H1 (cell line): ENCODE results near the gene LECT2. TPM values are rescaled to one million over a fixed set of nuclear protein-coding genes. Genes with fewer than 3 reads are reported as not detected.

Experiments
- CTCF ChIA-PET: fragments of 300-600 bp; sonication (Branson Sonifier 250); formaldehyde crosslinking; loops from one replicate; lab custom pipeline; 2021; ENCODE audit not compliant: partially characterized antibody; lab: Charles Lee
- POLR2A ChIA-PET: fragments of 300-600 bp; sonication (Branson Sonifier 250); formaldehyde crosslinking; loops from one replicate; lab custom pipeline; 2021; ENCODE audit warnings: inconsistent platforms; ENCODE audit not compliant: partially characterized antibody; lab: Charles Lee
- DNase-seq, 2 experiments: peaks; one replicate each; pipeline versions ENCODE4 v3.0.0 to v3.0.0-alpha.2; 2010 to 2022; ENCODE audit warnings: low spot score in 2 of 2, low read depth in 1 of 2, mixed read lengths in 1 of 2
- FAIRE-seq: peaks from 2 replicates; lab custom pipeline; 2011; peaks lifted over from hg19 to GRCh38; lab: Jason Lieb, UNC
- H2AFZ ChIP-seq: 2 replicates; pipeline ENCODE4 v1.8.1; 2012; ENCODE audit warnings: low read length, inconsistent platforms
- H2AK5ac ChIP-seq: 2 replicates; pipeline ENCODE4 v1.6.1; 2013; ENCODE audit warnings: low read depth, low read length
- H2BK120ac ChIP-seq: replicated peaks from 2 replicates; pipeline ENCODE3; 2013; ENCODE audit warnings: low read depth, low read length, inconsistent platforms
- H2BK12ac ChIP-seq: 2 replicates; pipeline ENCODE4 v1.6.1; 2013; ENCODE audit warnings: low read depth, low read length
- H2BK15ac ChIP-seq: 2 replicates; pipeline ENCODE4 v1.6.1; 2013; ENCODE audit warnings: low read length
- H2BK20ac ChIP-seq: 2 replicates; pipeline ENCODE4 v1.6.1; 2013; ENCODE audit warnings: low read length
- H2BK5ac ChIP-seq: 2 replicates; pipeline ENCODE4 v1.6.1; 2013; ENCODE audit warnings: low read depth, low read length
- H3K14ac ChIP-seq: 2 replicates; pipeline ENCODE4 v1.6.1; 2013; ENCODE audit warnings: inconsistent platforms; ENCODE audit not compliant: insufficient read length
- H3K18ac ChIP-seq: 2 replicates; pipeline ENCODE4 v1.6.1; 2013; ENCODE audit warnings: low read length; ENCODE audit errors: extremely low read depth
- H3K23ac ChIP-seq: 2 replicates; pipeline ENCODE4 v1.6.1; 2013; ENCODE audit warnings: inconsistent platforms; ENCODE audit not compliant: insufficient read length
- H3K23me2 ChIP-seq: 2 replicates; pipeline ENCODE4 v1.6.1; 2013; ENCODE audit warnings: low read depth, low read length
- H3K27ac ChIP-seq: 2 replicates; pipeline ENCODE4 v1.6.1; 2011; ENCODE audit warnings: low read depth, low read length, inconsistent platforms
- H3K27me3 ChIP-seq, 4 experiments: replicated peaks in 1 of 4; 1 replicate in 1 of 4; 2 replicates in 3 of 4; pipeline versions ENCODE4 v1.6.1 to v1.8.1; 2011 to 2013; ENCODE audit warnings: low read length in 3 of 4, mild to moderate bottlenecking in 3 of 4, inconsistent platforms in 2 of 4, mixed read lengths in 2 of 4, moderate library complexity in 1 of 4; ENCODE audit not compliant: control insufficient read depth in 3 of 4, insufficient read depth in 3 of 4; ENCODE audit errors: extremely low read depth in 1 of 4
- H3K36me3 ChIP-seq, 4 experiments: 2 replicates each; pipeline versions ENCODE4 v1.6.1 to v1.8.1; 2011 to 2013; ENCODE audit warnings: mild to moderate bottlenecking in 4 of 4, low read length in 3 of 4, moderate library complexity in 2 of 4, control low read depth in 1 of 4, inconsistent platforms in 1 of 4; ENCODE audit not compliant: insufficient read depth in 4 of 4, control insufficient read depth in 2 of 4
- H3K4ac ChIP-seq: replicated peaks from 2 replicates; pipeline ENCODE3; 2013; ENCODE audit warnings: low read length, low read depth, mixed read lengths, inconsistent platforms; ENCODE audit not compliant: insufficient read length
- H3K4me1 ChIP-seq, 4 experiments: replicated peaks in 1 of 4; 1 replicate in 1 of 4; 2 replicates in 3 of 4; pipeline versions ENCODE4 v1.6.1 to v1.8.1; 2011 to 2013; ENCODE audit warnings: low read length in 3 of 4, inconsistent platforms in 2 of 4, mixed read lengths in 1 of 4; ENCODE audit not compliant: insufficient read depth in 4 of 4, control insufficient read depth in 3 of 4
- H3K4me2 ChIP-seq, 2 experiments: 2 replicates each; pipeline versions ENCODE4 v1.6.1 to v1.8.1; 2011 to 2013; ENCODE audit warnings: low read depth in 2 of 2, low read length in 2 of 2, control low read depth in 1 of 2, inconsistent platforms in 1 of 2, mild to moderate bottlenecking in 1 of 2; ENCODE audit not compliant: insufficient read depth in 1 of 2
- H3K4me3 ChIP-seq, 4 experiments: fragments of 200-600, 300-600 bp in 1 of 4; sonication (generic), shearing (Covaris generic), sonication (Bioruptor Twin) in 1 of 4; 2 replicates each; pipeline versions ENCODE4 v1.5.1 to v1.8.1; 2011 to 2016; ENCODE audit warnings: low read length in 4 of 4, low read depth in 3 of 4, control low read depth in 2 of 4, inconsistent platforms in 2 of 4, mild to moderate bottlenecking in 2 of 4, mixed read lengths in 1 of 4, moderate library complexity in 1 of 4; ENCODE audit not compliant: insufficient read depth in 2 of 4; ENCODE audit errors: extremely low read depth in 1 of 4
- H3K56ac ChIP-seq: replicated peaks from 2 replicates; pipeline ENCODE3; 2013; ENCODE audit warnings: low read depth, mild to moderate bottlenecking, mixed read lengths, low read length, inconsistent platforms; ENCODE audit not compliant: insufficient read length
- H3K79me1 ChIP-seq: 2 replicates; pipeline ENCODE4 v1.6.1; 2013; ENCODE audit warnings: low read depth, low read length, control low read depth
- H3K79me2 ChIP-seq, 2 experiments: 2 replicates each; pipeline versions ENCODE4 v1.6.1 to v1.8.1; 2012 to 2013; ENCODE audit warnings: low read length in 2 of 2, mild to moderate bottlenecking in 2 of 2, inconsistent platforms in 1 of 2; ENCODE audit not compliant: insufficient read depth in 2 of 2, control insufficient read depth in 1 of 2
- H3K9ac ChIP-seq, 4 experiments: replicated peaks in 1 of 4; 1 replicate in 1 of 4; 2 replicates in 3 of 4; pipeline versions ENCODE4 v1.6.1 to v1.8.1; 2011 to 2013; ENCODE audit warnings: low read depth in 3 of 4, low read length in 3 of 4, control low read depth in 2 of 4, mild to moderate bottlenecking in 2 of 4, moderate library complexity in 2 of 4, inconsistent platforms in 1 of 4; ENCODE audit errors: extremely low read depth in 1 of 4
- H3K9me3 ChIP-seq, 2 experiments: 2 replicates each; pipeline versions ENCODE4 v1.6.1 to v1.8.1; 2012 to 2013; ENCODE audit warnings: mild to moderate bottlenecking in 2 of 2, moderate library complexity in 2 of 2, control low read depth in 1 of 2, inconsistent platforms in 1 of 2, low read depth in 1 of 2, low read length in 1 of 2, mixed read lengths in 1 of 2; ENCODE audit not compliant: insufficient read depth in 2 of 2
- H4K20me1 ChIP-seq, 2 experiments: replicated peaks in 1 of 2; 2 replicates each; pipeline versions ENCODE3 to v1.8.1; 2011 to 2013; ENCODE audit warnings: inconsistent platforms in 2 of 2, low read length in 2 of 2, mild to moderate bottlenecking in 1 of 2; ENCODE audit not compliant: insufficient read depth in 2 of 2, control insufficient read depth in 1 of 2
- H4K5ac ChIP-seq: 2 replicates; pipeline ENCODE4 v1.6.1; 2013; ENCODE audit warnings: low read length, low read depth, mixed read lengths, inconsistent platforms; ENCODE audit not compliant: insufficient read length
- H4K8ac ChIP-seq: 2 replicates; pipeline ENCODE4 v1.8.0; 2013; ENCODE audit warnings: mild to moderate bottlenecking, moderate library complexity, low read length, inconsistent platforms; ENCODE audit not compliant: insufficient read depth; ENCODE audit errors: extremely low read depth
- H4K91ac ChIP-seq: replicated peaks from 2 replicates; pipeline ENCODE3; 2013; ENCODE audit warnings: low read length, mixed read lengths, inconsistent platforms; ENCODE audit not compliant: insufficient read length
- EZH2 ChIP-seq: fragments of 200-600 bp; sonication (generic); IDR thresholded peaks from 2 replicates; pipeline ENCODE4 v1.7.1; 2012; ENCODE audit warnings: low read depth, mild to moderate bottlenecking, moderate library complexity, low read length, inconsistent platforms; ENCODE audit not compliant: severe bottlenecking
- GABPA ChIP-seq: IDR thresholded peaks from 2 replicates; pipeline ENCODE4 v1.6.1; 2011; ENCODE audit warnings: mild to moderate bottlenecking, low read length, moderate library complexity, borderline replicate concordance; ENCODE audit not compliant: insufficient read depth
- KDM4A ChIP-seq: IDR thresholded peaks from one replicate; pipeline ENCODE4 v1.7.1; 2012; ENCODE audit warnings: low read depth, mild to moderate bottlenecking, moderate library complexity, low read length, inconsistent platforms; ENCODE audit not compliant: severe bottlenecking
- RBBP5 ChIP-seq: IDR thresholded peaks from 2 replicates; pipeline ENCODE4 v1.7.1; 2012; ENCODE audit warnings: low read depth, mild to moderate bottlenecking, inconsistent platforms, low read length, moderate library complexity, borderline replicate concordance
- RFX5 ChIP-seq: IDR thresholded peaks from 2 replicates; pipeline ENCODE4 v1.6.1; 2011; ENCODE audit warnings: low read depth, low read length, improper control_type of control experiment, borderline replicate concordance
- RNF2 ChIP-seq: fragments of 200-900, 300-1000 bp; sonication (generic); IDR thresholded peaks from 2 replicates; pipeline ENCODE4 v1.7.1; 2016; ENCODE audit warnings: borderline replicate concordance, low read depth, mild to moderate bottlenecking, antibody characterized with exemption, low read length; ENCODE audit not compliant: poor library complexity, severe bottlenecking; ENCODE audit errors: missing control alignments
- RXRA ChIP-seq: IDR thresholded peaks from 2 replicates; pipeline ENCODE4 v1.6.1; 2011; ENCODE audit warnings: low read depth, mild to moderate bottlenecking, low read length, moderate library complexity; ENCODE audit not compliant: insufficient read depth
- SP2 ChIP-seq: IDR thresholded peaks from 2 replicates; pipeline ENCODE4 v1.6.1; 2012; ENCODE audit warnings: mild to moderate bottlenecking, low read length, inconsistent platforms
- SUZ12 ChIP-seq: fragments of 200-600 bp; sonication (generic); IDR thresholded peaks from 2 replicates; pipeline ENCODE4 v1.6.1; 2012; ENCODE audit warnings: mild to moderate bottlenecking, inconsistent platforms, low read length, moderate library complexity, mixed read lengths
- WGBS, 2 experiments: shearing (Covaris generic) in 1 of 2; methylation state at CpG; one replicate each; pipeline versions ENCODE4 v1.1.6 to v1.1.7; 2013 to 2015; ENCODE audit warnings: low lambda C conversion rate in 2 of 2, mixed read lengths in 2 of 2, inconsistent platforms in 1 of 2, low coverage in 1 of 2, missing lambda C conversion rate in 1 of 2; ENCODE audit not compliant: insufficient replicate concordance in 2 of 2, insufficient coverage in 1 of 2, insufficient read length in 1 of 2; ENCODE audit errors: extremely low coverage in 1 of 2, missing lambda C conversion rate in 1 of 2; 5-methylcytosine and 5-hydroxymethylcytosine counted together
- polyA plus RNA-seq, 7 experiments: library from polyadenylated mRNA; depleted of rRNA in 3 of 7; stranded (reverse) in 5 of 7; unstranded in 2 of 7; fragments of >200 nt in 5 of 7; fragments of 200-250 nt in 2 of 7; gene quantifications; 1 replicate in 5 of 7; 2 replicates in 1 of 7; 4 replicates in 1 of 7; pipeline versions ENCODE4 v1.2.1 to v1.2.3, GENCODE V29; 2011 to 2013; ENCODE audit warnings: missing spikeins in 2 of 7, mixed read lengths in 2 of 7
- total RNA-seq: library from RNA; stranded (reverse); fragmentation: NEBNext Ultra II Directional; extraction: Animal tissue kit (Norgen Biotek cat#: 25700); gene quantifications from 2 replicates; pipeline ENCODE4 v1.2.1, GENCODE V29; 2021

Gene LECT2
- total and polyA plus RNA-seq, 2 of the 8 experiments (the other 6 are each of a cell fraction or from before 2014, with no cell fraction given): not detected

GRCh38 chr5:135988546-135988945 lies 33.8 kb upstream of the LECT2 start:
- FAIRE-seq (no peak), DNase-seq (no peak)
- Histone ChIP-seq H2BK15ac (no peak overlapping the region), H2BK120ac (no peak overlapping the region), H3K4me2 (no peak overlapping the region), H3K27ac (no peak overlapping the region), H3K27me3 (no peaks in the 10 kb centered on the region), H4K5ac (no peak overlapping the region), H2BK12ac (no peak overlapping the region), H3K18ac (no peak overlapping the region), H3K9me3 (no peaks in the 10 kb centered on the region), H2AFZ (no peak overlapping the region), H2BK20ac (no peak overlapping the region), H3K79me2 (no peaks in the 10 kb centered on the region), H4K91ac (no peak overlapping the region)
- POLR2A ChIA-PET: no interaction called here
- TF ChIP-seq GABPA: no peak
- no peak for TF ChIP-seq RNF2
- no peak for TF ChIP-seq RFX5
- TF ChIP-seq KDM4A: no peak
- TF ChIP-seq SUZ12: no peak
- TF ChIP-seq RXRA: no peak
- no peak for TF ChIP-seq SP2
- TF ChIP-seq RBBP5: no peak
- no peak for TF ChIP-seq EZH2
- TF ChIP-seq, all 59 proteins: peak for 0
- Histone ChIP-seq H4K20me1 (no peaks in the 10 kb centered on the region), H4K8ac (no peak overlapping the region), H3K4me3 (no peak overlapping the region), H2BK5ac (no peak overlapping the region), H3K23ac (no peak overlapping the region), H3K23me2 (no peaks in the 10 kb centered on the region), H3K79me1 (no peaks in the 10 kb centered on the region), H3K14ac (no peak overlapping the region), H3K4me1 (no peaks in the 10 kb centered on the region), H2AK5ac (no peak overlapping the region), H3K9ac (no peak overlapping the region), H3K4ac (no peak overlapping the region), H3K56ac (no peak overlapping the region), H3K36me3 (no peaks in the 10 kb centered on the region)
- CTCF ChIA-PET: interaction anchor here (0.7 to 4.3 kb wide), 8 partner anchors 11 to 185 kb away, joined by 3 to 30 read pairs (median 4); no protein-coding TSS in a partner anchor
- WGBS, 2 experiments: 88% methylated on average over 3 of the region's 3 CpGs; no CpG with 5 or more reads in 1 of the 2 experiments
